ENCODE measurements around the gene UBE2C.

GRCh38 chr20:45819466-45819865 is 7.0 kb downstream of the UBE2C start:
- TF ChIP-seq CTCF (IDR thresholded peaks at IDR 0.05) (no peak), POLR2A (IDR thresholded peaks at IDR 0.05) (no peak)

Data from testis (tissue), 2 donors.